K562 (cell line): ENCODE results near the gene EDRF1. TPM values are rescaled to one million over a fixed set of nuclear protein-coding genes. Genes with fewer than 3 reads are reported as not detected.

Experiments used
- ATAC-seq: fragments of 200-7000 bp; cut with Tn5 transposase; 3 replicates; pipeline ENCODE4 v1.9.1; 2020; ENCODE audit warnings: moderate library complexity
- BruUV-seq: library from RNA; stranded (reverse); fragments of 400-500 nt; replicated peaks from 2 replicates; lab custom pipeline; 2021; lab: Mats Ljungman, UMichigan
- CTCF ChIA-PET: fragments of 300-600 bp; formaldehyde crosslinking; extraction: SDS; loops from one replicate; lab custom pipeline; 2021; ENCODE audit warnings: low intra/inter-chr PET ratio; lab: Yijun Ruan, JAX
- POLR2A ChIA-PET: fragments of 300-600, 350-650 bp; sonication (Branson Sonifier 250); formaldehyde crosslinking; extraction: SDS; loops from one replicate; lab custom pipeline; 2021; ENCODE audit warnings: antibody characterized with exemption, inconsistent platforms; lab: Yijun Ruan, JAX
- DNase-seq, 4 experiments: peaks; one replicate each; pipeline versions ENCODE4 v3.0.0 to v3.0.0-alpha.2; 2011 to 2018; ENCODE audit warnings: low spot score in 3 of 4, mixed read lengths in 3 of 4; ENCODE audit errors: extremely low read depth in 1 of 4
- FAIRE-seq: peaks from 2 replicates; lab custom pipeline; 2011; peaks lifted over from hg19 to GRCh38; lab: Jason Lieb, UNC
- H2AFZ ChIP-seq: 2 replicates; pipeline ENCODE4 v1.6.0; 2011; ENCODE audit warnings: low read depth, low read length, control low read depth, inconsistent platforms
- H3K27ac ChIP-seq: fragments of 200-600 bp; 3 replicates; pipeline ENCODE4 v1.8.0; 2011; ENCODE audit warnings: low read depth, mild to moderate bottlenecking, control low read depth, inconsistent platforms, low read length, moderate library complexity, mixed read lengths; ENCODE audit errors: extremely low read depth
- H3K27me3 ChIP-seq, 2 experiments: fragments of 300-600 bp in 1 of 2; 2 replicates in 1 of 2; 3 replicates in 1 of 2; pipeline versions ENCODE4 v1.6.0 to v1.8.0; 2011; ENCODE audit warnings: inconsistent platforms in 2 of 2, low read length in 2 of 2, mild to moderate bottlenecking in 1 of 2, mixed read lengths in 1 of 2, moderate library complexity in 1 of 2; ENCODE audit not compliant: control insufficient read depth in 2 of 2, insufficient read depth in 2 of 2
- H3K36me3 ChIP-seq: fragments of 300-600 bp; 3 replicates; pipeline ENCODE4 v1.8.0; 2011; ENCODE audit warnings: mild to moderate bottlenecking, low read length, inconsistent platforms; ENCODE audit not compliant: control insufficient read depth, insufficient read depth
- H3K4me1 ChIP-seq, 2 experiments: fragments of 200-600 bp in 1 of 2; replicated peaks in 1 of 2; 2 replicates in 1 of 2; 3 replicates in 1 of 2; pipeline versions ENCODE4 v1.5.1 to v1.8.0; 2011; ENCODE audit warnings: inconsistent platforms in 2 of 2, low read length in 2 of 2, mild to moderate bottlenecking in 1 of 2, mixed read lengths in 1 of 2, moderate library complexity in 1 of 2; ENCODE audit not compliant: control insufficient read depth in 2 of 2, insufficient read depth in 2 of 2
- H3K4me2 ChIP-seq: 2 replicates; pipeline ENCODE4 v1.6.1; 2011; ENCODE audit warnings: low read length, control low read depth, inconsistent platforms, mixed read lengths; ENCODE audit not compliant: insufficient read depth
- H3K4me3 ChIP-seq: fragments of 200-600 bp; sonication (generic), shearing (Covaris generic); 2 replicates; pipeline ENCODE4 v1.5.1; 2016; ENCODE audit warnings: control low read depth, inconsistent platforms
- H3K79me2 ChIP-seq: fragments of 200-600 bp; 3 replicates; pipeline ENCODE4 v1.8.0; 2011; ENCODE audit warnings: low read length, inconsistent platforms; ENCODE audit not compliant: control insufficient read depth, insufficient read depth
- H3K9ac ChIP-seq, 2 experiments: 2 replicates each; pipeline versions ENCODE4 v1.6.0 to v1.6.1; 2011; ENCODE audit warnings: low read depth in 2 of 2, low read length in 2 of 2, control low read depth in 1 of 2, inconsistent platforms in 1 of 2, mild to moderate bottlenecking in 1 of 2, mixed read lengths in 1 of 2; ENCODE audit not compliant: insufficient read depth in 1 of 2
- H3K9me1 ChIP-seq: one replicate; pipeline ENCODE4 v1.6.0; 2011; ENCODE audit warnings: inconsistent platforms, mild to moderate bottlenecking, low read length, moderate library complexity; ENCODE audit not compliant: control insufficient read depth, insufficient read depth
- H3K9me3 ChIP-seq: replicated peaks from 2 replicates; pipeline ENCODE4 v1.5.1; 2011; ENCODE audit warnings: low read depth, low read length, inconsistent platforms; ENCODE audit not compliant: control insufficient read depth, insufficient read depth
- H4K20me1 ChIP-seq: replicated peaks from 2 replicates; pipeline ENCODE4 v1.6.1; 2011; ENCODE audit warnings: low read length, inconsistent platforms, mixed read lengths; ENCODE audit not compliant: control insufficient read depth, insufficient read depth
- BDP1 ChIP-seq: IDR thresholded peaks from 3 replicates; pipeline ENCODE4 v1.6.1; 2011; ENCODE audit not compliant: insufficient read length, insufficient read depth
- BMI1 ChIP-seq: fragments of 150-350 bp; IDR thresholded peaks from 2 replicates; pipeline ENCODE4 v1.6.1; 2014; ENCODE audit warnings: low read length
- ELF1 ChIP-seq: fragments of 200-800 bp; sonication (Bioruptor generic); IDR thresholded peaks from 2 replicates; pipeline ENCODE4 v1.6.1; 2016; ENCODE audit warnings: missing genetic modification characterization, missing compliant biosample characterization
- HDAC2 ChIP-seq: fragments of 450-650 bp; IDR thresholded peaks from 2 replicates; pipeline ENCODE4 v1.6.1; 2016; ENCODE audit warnings: mild to moderate bottlenecking
- HNRNPLL ChIP-seq: fragments of 200-400 bp; formaldehyde crosslinking; IDR thresholded peaks from 2 replicates; pipeline ENCODE4 v1.6.1; 2017; ENCODE audit warnings: low read length, low read depth, mild to moderate bottlenecking; ENCODE audit not compliant: poor library complexity, severe bottlenecking
- JUNB ChIP-seq: fragments of 450-650 bp; formaldehyde crosslinking; conservative IDR thresholded peaks from 2 replicates; pipeline ENCODE4 v1.4.0; 2020; ENCODE audit warnings: mild to moderate bottlenecking
- MTA2 ChIP-seq: fragments of 450-650 bp; IDR thresholded peaks from 2 replicates; pipeline ENCODE4 v1.6.1; 2016; ENCODE audit warnings: low read depth
- PHB ChIP-seq: fragments of 250-450 bp; sonication (Bioruptor Pico); IDR thresholded peaks from 2 replicates; pipeline ENCODE4 v1.5.0; 2021
- RERE ChIP-seq: sonication (generic); formaldehyde crosslinking; IDR thresholded peaks from 2 replicates; pipeline ENCODE4 v1.8.0; 2023; ENCODE audit warnings: missing genetic modification reagents, mild to moderate bottlenecking, borderline replicate concordance
- SRSF1 ChIP-seq: fragments of 200-400 bp; formaldehyde crosslinking; IDR thresholded peaks from 2 replicates; pipeline ENCODE4 v1.6.1; 2017; ENCODE audit warnings: mild to moderate bottlenecking, low read depth, low read length, moderate library complexity
- ZBTB7A ChIP-seq: IDR thresholded peaks from 2 replicates; pipeline ENCODE4 v1.6.1; 2011; ENCODE audit warnings: low read depth, mild to moderate bottlenecking, low read length, moderate library complexity, borderline replicate concordance; ENCODE audit not compliant: control insufficient read depth
- ZNF518B ChIP-seq: fragments of 250-450 bp; sonication (Bioruptor Pico); IDR thresholded peaks from 2 replicates; pipeline ENCODE4 v1.5.0; 2021; ENCODE audit warnings: mild to moderate bottlenecking, moderate library complexity
- ZNF644 ChIP-seq: fragments of 200-800 bp; sonication (Bioruptor generic); IDR thresholded peaks from 2 replicates; pipeline ENCODE4 v1.6.1; 2016; ENCODE audit warnings: low read depth, missing genetic modification characterization, missing compliant biosample characterization
- WGBS: fragments of 100-300 bp; shearing (Covaris generic); methylation state at CpG from one replicate; pipeline ENCODE4 v1.1.6; 2016; ENCODE audit warnings: low coverage, mixed read lengths; ENCODE audit not compliant: insufficient coverage; ENCODE audit errors: missing lambda C conversion rate; 5-methylcytosine and 5-hydroxymethylcytosine counted together
- in situ Hi-C: fragments of 300-500 bp; cut with MboI; formaldehyde crosslinking; loops from 4 replicates; pipeline ENCODE4 v1.15.0; 2018; ENCODE audit warnings: inconsistent platforms, mixed read lengths
- intact Hi-C: fragments of 100-400 bp; cut with micrococcal nuclease; formaldehyde crosslinking; loops from 2 replicates; pipeline ENCODE4 v1.14.2; 2022
- polyA plus RNA-seq, 8 experiments: library from polyadenylated mRNA; depleted of rRNA in 4 of 8; stranded (reverse) in 5 of 8; unstranded in 3 of 8; fragments of >200 nt; fragmentation: Nextera tagmentation in 2 of 8; fragmentation: Illumina TruSeq in 1 of 8; extraction: Ambion mirVana in 2 of 8; extraction: Trizol in 1 of 8; gene quantifications; 2 replicates each; pipeline versions ENCODE4 v1.2.1 to v1.2.3, GENCODE V29; 2011 to 2014; ENCODE audit warnings: inconsistent platforms in 1 of 8, missing spikeins in 1 of 8
- total RNA-seq, 7 experiments: library from RNA; depleted of rRNA in 6 of 7; stranded (reverse); fragments of >200 nt in 6 of 7; fragmentation: Illumina TruSeq in 2 of 7; extraction: Trizol in 2 of 7; gene quantifications; 2 replicates each; pipeline versions ENCODE4 v1.2.1 to v1.2.3, GENCODE V29; 2011 to 2021; ENCODE audit warnings: low replicate concordance in 1 of 7

EDRF1 gene
- total and polyA plus RNA-seq, 9 of the 15 experiments (the other 6 are each of a cell fraction or from before 2014, with no cell fraction given), result 7.6 to 26.0 (median 18.6) TPM

GRCh38 chr10:125734823-125735222, 15.3 kb downstream of the EDRF1 start:
- Histone ChIP-seq H3K4me2 (no peak overlapping the region), H4K20me1 (no peaks in the 10 kb centered on the region), H3K9me3 (no peaks in the 10 kb centered on the region), H3K79me2 (no peaks in the 10 kb centered on the region), H3K27me3 (no peaks in the 10 kb centered on the region), H3K9me1 (no peaks in the 10 kb centered on the region), H3K27ac (no peak overlapping the region), H2AFZ (no peak overlapping the region), H3K9ac (no peak overlapping the region), H3K4me3 (no peak overlapping the region), H3K4me1 (no peaks in the 10 kb centered on the region), H3K36me3 (peaks cover 97% of the 10 kb centered on the region)
- in situ Hi-C loops (no loop called here), intact Hi-C loops (no loop called here)
- ChIA-PET POLR2A (no interaction called here), CTCF (no interaction called here)
- WGBS, result 83% methylated on average over 1 of the region's 1 CpG
- FAIRE-seq (no peak), DNase-seq (peak in 2 of 4 experiments; percentile 10 to 15), ATAC-seq (no peak)
- no TSS peak for BruUV-seq
- no peak for TF ChIP-seq BDP1
- no peak for TF ChIP-seq JUNB (CRISPR knock-in tag)
- no peak for TF ChIP-seq ZBTB7A
- no peak for TF ChIP-seq ZNF644 (tag)
- no peak for TF ChIP-seq ZNF518B
- TF ChIP-seq PHB, result no peak
- TF ChIP-seq SRSF1, result no peak
- TF ChIP-seq HNRNPLL, result no peak
- TF ChIP-seq HDAC2, result no peak
- no peak for TF ChIP-seq RERE (CRISPR knock-in tag)
- no peak for TF ChIP-seq MTA2
- TF ChIP-seq BMI1, result no peak
- TF ChIP-seq ELF1 (tag), result no peak
